Cerebellar nuclear complex (tissue), 1 donor: Measurements from ENCODE around the gene CFAP74.

ENCODE experiments used
- DNase-seq, 2 experiments: peaks; one replicate each; lab custom pipeline; 2025; lab: John Stamatoyannopoulos, UW

The CFAP74 gene

GRCh38 chr1:1917995-1918900 lies 85.3 kb downstream of the CFAP74 start:
- DNase-seq, result no peak

- no peak for DNase-seq
Observed at GRCh38 chr1:1917304-1917976, 86.1 kb downstream of the CFAP74 start.

- no peak for DNase-seq
Observed at GRCh38 chr1:1916851-1917251, 86.7 kb downstream of the CFAP74 start.

DNA sequence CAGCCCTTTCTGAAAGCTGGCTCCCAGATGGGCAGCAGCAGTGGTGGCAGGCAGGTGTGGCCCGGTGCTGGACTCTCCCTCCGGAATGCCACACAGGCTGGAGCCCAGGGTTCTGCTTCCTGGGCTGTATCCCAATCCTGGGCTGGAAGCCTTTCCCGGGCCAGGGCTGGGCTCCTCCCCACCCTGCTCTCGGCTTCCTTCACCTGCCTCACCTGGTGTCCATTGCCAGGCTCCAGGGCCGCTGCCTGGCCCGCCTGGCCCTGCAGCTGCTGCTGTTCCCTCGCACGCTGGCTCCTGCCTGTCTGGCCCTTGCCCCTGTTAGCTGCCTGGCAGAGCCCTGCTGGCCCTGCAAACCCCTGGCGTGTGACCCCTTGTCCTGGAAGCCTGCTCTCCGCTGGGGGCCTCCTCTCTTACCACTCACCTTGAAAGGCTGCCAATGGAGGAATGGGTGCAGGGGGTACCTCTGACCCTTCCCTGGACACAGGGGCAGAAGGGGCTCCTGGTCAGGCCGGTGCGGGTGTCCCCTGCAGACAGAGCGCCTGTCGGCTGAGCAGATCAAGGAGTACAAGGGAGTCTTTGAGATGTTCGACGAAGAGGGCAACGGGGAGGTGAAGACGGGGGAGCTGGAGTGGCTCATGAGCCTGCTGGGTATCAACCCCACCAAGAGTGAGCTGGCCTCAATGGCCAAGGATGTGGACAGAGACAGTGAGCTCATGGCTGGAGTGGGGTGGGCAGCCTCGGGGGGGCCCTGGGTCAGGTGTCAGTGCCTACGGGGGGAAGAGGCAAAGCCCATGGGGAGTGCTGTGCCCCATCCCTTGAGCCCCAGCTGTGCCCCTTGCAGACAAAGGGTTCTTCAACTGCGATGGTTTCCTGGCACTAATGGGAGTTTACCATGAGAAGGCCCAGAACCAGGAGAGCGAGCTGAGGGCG lies 87.4 kb downstream of the CFAP74 start:
- no peak for DNase-seq

- no peak for DNase-seq
Observed at GRCh38 chr1:1914971-1915692, 88.5 kb downstream of the CFAP74 start, which contains the start of gene CALML6. Gene CALML6, plus strand, starts transcription at chr1:1915260. Its CDS starts 21 bp downstream, at chr1:1915281.

DNA sequence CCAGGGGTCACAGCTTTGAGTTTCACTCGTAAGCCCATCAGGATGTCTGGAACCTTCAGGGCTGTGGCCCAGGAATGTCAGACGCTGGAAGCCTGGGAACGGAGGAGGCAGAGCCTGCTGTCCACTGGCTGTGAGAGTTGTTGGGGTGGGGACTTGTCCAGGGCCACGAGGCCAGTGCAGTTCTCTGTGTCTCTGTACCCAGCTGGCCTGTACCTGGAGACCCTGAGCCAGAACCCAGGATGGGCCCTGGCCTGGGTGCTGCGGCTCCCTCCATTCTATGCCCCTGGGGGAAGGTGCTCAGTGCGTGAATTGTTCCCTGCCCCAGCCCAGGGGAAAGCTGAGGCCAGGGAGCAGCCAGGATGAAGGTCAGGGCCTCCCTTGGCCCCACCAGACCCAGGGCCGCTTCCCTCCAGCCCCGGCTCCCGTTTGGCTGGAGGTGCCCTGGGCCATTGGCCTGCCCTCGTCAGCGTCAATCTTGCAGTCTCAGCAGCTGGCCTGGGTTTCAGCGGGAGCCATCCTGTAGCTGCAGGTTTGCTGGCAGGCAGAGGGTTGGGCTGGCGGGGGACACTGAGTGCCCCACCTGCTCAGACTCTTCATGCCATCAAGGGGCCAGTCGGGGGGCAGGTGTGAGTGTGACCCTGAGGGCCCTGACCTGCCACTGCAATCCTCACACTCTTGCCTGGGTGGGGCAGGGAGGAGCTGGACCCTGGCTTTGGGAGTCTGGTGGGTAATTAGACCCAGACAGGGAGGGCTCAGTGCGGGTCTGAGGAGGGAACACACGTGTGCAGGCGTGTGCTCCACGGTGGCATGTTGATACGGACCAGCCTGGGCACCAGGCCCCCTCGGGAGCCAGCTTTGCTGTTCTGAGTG lies 89.2 kb downstream of the CFAP74 start:
- DNase-seq, result no peak

DNA sequence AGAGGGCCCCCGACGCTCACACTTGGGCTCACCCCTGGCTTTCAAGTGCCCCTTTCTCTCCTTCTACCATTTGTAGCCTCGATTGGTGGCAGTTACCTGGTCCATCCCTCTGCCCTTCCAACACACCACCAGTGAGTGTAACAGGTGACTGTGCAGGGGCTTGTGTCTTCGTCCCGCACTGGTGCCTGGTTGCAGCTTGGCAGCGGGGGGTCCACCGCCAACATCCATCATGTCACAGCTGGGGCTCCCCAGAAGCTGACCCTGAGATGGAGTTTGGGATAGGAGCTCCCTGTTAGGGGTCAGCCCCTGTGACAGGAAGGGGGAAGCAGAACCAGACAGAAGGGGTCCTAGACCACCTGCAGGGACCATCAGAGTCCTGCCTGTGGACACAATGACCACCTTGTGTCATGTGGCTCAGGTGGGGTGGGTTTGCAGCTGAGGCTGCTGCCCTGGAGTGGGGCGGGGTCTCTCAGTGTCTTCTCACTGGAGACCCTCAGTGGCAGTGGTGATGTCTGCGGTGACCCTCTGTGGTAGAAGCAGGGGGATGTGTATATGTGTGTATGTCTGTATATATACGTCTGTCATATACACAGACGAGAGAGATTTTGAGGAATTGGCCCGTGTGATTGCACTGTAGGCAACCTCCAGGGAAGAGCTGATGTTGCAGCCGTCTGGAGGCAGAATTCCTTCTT lies 92.1 kb downstream of the CFAP74 start:
- DNase-seq, result no peak

DNA sequence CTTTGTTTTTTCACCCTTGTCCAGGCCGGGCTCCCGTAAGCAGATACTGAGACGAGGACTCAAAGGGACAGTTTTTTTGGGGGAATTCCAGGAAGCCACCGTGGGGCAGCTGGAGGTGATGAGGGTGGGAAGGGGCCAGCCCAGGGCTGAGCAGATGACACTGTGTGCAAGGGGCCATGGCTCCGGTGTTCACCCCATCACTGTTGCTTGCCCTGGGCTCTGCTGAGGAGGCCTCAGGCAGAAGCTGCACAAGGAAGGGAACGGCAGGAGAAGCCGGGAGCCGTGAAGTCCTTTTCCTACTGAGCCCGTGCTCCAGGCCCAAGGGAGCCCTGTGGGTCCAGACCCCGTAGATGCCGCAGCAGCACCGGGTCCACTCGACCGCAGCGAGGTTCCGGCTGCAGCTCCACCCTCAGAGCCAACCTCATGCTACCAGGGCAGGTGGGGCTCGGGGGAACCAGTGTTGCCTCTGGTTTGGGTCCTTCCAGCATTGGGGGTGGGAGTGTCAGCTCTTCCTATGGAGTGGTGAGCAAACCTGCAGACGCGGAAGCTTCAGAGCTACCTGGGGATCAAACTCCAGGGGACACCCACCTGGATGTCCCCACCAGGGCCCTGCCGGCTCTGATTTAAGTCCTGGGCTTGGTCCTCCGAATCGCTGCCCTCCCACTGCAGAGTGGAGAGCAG lies 92.8 kb downstream of the CFAP74 start:
- DNase-seq, result no peak

DNA sequence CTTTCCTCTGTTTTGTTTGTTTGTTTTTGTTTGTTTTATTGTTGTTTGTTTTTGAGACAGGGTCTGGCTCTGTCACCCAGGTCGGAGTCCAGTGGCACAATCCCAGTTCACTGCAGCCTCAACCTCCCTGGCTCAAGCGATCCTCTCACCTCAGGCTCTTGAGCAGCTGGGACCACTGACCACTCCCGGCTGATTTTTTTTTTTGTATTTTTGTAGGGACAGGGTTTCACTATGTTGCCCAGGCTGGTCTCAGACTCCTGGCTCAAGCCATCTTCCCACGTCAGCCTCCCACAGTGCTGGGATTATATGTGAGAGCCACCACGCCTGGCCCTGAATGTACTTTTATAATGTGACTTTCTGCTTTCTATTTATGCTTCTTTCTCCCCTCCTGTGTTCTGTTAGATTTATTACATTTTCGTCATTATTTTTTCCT lies 93.5 kb downstream of the CFAP74 start:
- DNase-seq, result no peak

- no peak for DNase-seq
Observed at GRCh38 chr1:1908506-1908791, 95.1 kb downstream of the CFAP74 start.

DNA sequence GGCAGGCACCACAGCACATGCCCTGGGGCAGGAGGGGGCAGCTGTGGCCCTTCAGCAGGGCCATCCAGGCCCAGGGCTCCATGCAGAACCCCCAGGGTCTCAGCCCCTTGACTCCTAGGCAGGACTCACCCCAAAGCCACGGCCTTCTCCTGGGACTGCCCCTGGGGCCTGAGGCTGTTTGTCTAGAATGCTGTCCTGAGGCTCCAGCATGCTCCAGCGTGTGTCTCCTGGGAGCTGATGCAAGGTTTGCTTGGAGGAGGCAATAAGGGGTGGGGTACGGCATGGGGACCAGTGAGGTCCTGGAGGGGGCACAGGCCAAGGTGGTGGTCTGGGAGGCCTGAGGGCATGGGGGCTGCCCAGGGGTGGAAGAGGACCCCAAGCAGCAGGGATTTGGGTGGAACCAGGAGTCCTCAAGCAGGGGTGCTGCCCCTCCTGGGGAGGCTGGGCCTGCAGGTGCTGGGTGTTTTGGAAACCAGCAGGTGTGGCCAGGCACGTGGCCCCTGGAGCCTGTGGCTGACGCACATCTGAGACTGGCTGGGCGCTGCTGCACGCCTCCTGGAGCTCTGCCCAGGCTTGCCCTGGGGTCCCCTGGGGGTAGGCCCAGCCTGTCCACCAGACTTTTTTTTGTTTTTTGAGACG lies 96.4 kb downstream of the CFAP74 start:
- no peak for DNase-seq

GRCh38 chr1:1906185-1907097 lies 97.1 kb downstream of the CFAP74 start:
- peak in 1 of 2 experiments; percentile 69 for DNase-seq

GRCh38 chr1:1903224-1903623 lies 100.4 kb downstream of the CFAP74 start:
- no peak for DNase-seq

DNA sequence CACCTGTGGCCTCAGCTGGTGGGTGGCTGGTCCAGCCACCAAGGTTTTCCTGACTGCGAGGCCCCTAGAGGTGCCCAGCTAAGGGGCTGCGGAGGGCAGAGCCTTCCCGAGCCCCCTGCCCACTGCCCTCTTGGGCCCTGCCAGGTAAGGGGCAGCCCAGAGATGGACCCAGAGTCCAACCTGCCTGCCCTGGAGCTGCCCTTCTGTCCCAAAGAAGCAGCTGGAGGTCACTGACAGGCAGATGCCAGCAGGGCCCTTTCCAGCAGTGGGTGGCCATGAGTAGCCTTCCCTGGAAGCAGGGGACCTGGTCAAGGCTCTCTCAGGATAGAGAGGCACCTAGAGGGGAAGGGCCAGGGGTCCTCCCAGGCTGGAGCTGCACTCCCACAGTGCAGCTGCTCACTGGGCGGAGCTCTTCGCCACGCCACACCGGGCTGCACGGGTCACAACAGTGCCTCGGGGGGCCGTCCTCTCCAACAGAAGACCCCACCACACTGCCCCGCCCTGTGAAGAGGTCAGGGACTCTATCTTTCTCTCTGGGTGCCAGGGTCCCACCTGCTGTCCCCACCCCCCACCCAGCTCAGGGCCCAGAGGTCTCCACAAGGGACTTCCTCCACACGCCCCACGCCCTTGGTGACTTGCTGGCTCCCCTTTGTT lies 101.8 kb downstream of the CFAP74 start:
- no peak for DNase-seq

GRCh38 chr1:1900883-1901640 lies 102.5 kb downstream of the CFAP74 start:
- DNase-seq, result no peak

GRCh38 chr1:1899967-1900327 lies 103.6 kb downstream of the CFAP74 start:
- no peak for DNase-seq
